Progenitor cell of endocrine pancreas (in vitro differentiated cells): Measurements from ENCODE around the gene GTSE1. TPM values are rescaled to one million over a fixed set of nuclear protein-coding genes. Genes with fewer than 3 reads are reported as not detected.

Experiments
- DNase-seq: peaks from one replicate; pipeline ENCODE4 v3.0.0; 2021; ENCODE audit warnings: low spot score; ENCODE audit not compliant: unreplicated experiment
- H3K27ac Mint-ChIP-seq: 2 replicates; pipeline ENCODE4 v1.8.0; 2021; ENCODE audit warnings: mild to moderate bottlenecking, moderate library complexity, mixed read lengths
- H3K27me3 Mint-ChIP-seq: 2 replicates; pipeline ENCODE4 v1.8.0; 2021; ENCODE audit warnings: mixed read lengths
- H3K36me3 Mint-ChIP-seq: 2 replicates; pipeline ENCODE4 v1.8.0; 2022; ENCODE audit warnings: mixed read lengths; ENCODE audit not compliant: insufficient read depth
- H3K4me1 Mint-ChIP-seq: 2 replicates; pipeline ENCODE4 v1.8.0; 2021; ENCODE audit warnings: low read depth, mixed read lengths
- H3K4me3 Mint-ChIP-seq: 2 replicates; pipeline ENCODE4 v1.8.0; 2021; ENCODE audit warnings: low read depth, mild to moderate bottlenecking, moderate library complexity, mixed read lengths
- H3K9me3 Mint-ChIP-seq: 2 replicates; pipeline ENCODE4 v1.8.0; 2021; ENCODE audit warnings: low read depth, mixed read lengths
- total RNA-seq: library from RNA; stranded (reverse); gene quantifications from 2 replicates; pipeline ENCODE4 v1.2.1, GENCODE V29; 2021
- TF ChIP-seq, protein P1 (sequence below): fragments of 200-600 bp; sonication (generic); IDR thresholded peaks from one replicate; pipeline ENCODE4 v1.5.0; 2021; ENCODE audit warnings: antibody characterized with exemption, mild to moderate bottlenecking; ENCODE audit not compliant: unreplicated experiment

GTSE1 gene
- total RNA-seq, 1 donor from 2014 or later: 25.1 TPM

DNA sequence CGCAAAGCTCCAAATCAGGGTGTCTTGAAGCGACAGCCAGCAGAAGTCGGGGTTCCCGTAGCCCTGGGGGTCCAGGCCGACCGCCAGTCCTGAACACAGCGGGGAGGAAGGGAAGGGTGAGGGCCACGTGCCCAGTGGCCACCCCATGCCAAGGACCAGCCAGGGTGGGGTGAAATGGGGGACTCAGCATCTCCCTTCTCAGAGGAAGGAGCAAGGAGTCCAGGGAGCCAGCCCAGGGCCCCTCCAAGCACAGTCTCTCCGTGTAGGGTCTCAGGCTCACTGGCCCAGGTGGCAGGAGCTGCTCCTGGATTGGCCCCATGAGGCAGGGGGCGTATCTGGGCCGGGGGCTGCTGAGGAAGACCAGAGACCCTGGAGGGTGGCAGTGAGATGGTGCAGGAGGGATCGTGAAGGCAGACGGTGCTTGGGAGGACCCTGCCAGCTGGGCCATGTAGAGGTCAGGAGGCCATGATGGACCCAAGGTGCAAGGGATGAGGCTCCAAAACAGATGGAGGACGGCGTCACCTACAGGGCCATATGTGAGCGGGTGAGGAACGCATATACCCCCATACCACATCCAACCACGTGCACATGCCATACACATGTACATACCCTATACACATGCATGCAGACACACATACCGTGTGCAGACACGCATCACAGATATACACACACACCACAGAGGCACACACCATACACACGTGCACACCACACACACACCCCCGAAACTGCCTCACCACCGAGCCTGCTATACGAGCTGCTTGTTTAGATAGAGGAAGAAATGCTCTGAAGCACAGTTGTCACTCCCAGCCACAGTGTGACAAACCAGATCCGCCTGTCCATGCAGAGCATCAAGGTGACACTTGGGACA is 73.3 kb downstream of the GTSE1 start:
- TF ChIP-seq, protein P1, sequence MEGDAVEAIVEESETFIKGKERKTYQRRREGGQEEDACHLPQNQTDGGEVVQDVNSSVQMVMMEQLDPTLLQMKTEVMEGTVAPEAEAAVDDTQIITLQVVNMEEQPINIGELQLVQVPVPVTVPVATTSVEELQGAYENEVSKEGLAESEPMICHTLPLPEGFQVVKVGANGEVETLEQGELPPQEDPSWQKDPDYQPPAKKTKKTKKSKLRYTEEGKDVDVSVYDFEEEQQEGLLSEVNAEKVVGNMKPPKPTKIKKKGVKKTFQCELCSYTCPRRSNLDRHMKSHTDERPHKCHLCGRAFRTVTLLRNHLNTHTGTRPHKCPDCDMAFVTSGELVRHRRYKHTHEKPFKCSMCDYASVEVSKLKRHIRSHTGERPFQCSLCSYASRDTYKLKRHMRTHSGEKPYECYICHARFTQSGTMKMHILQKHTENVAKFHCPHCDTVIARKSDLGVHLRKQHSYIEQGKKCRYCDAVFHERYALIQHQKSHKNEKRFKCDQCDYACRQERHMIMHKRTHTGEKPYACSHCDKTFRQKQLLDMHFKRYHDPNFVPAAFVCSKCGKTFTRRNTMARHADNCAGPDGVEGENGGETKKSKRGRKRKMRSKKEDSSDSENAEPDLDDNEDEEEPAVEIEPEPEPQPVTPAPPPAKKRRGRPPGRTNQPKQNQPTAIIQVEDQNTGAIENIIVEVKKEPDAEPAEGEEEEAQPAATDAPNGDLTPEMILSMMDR: no peak
- no peaks in the 10 kb centered on the region for H3K27me3 Mint-ChIP-seq
- no peaks in the 10 kb centered on the region for H3K9me3 Mint-ChIP-seq
- H3K4me1 Mint-ChIP-seq: peaks cover 11% of the 10 kb centered on the region
- no peak overlapping the region for H3K4me3 Mint-ChIP-seq
- no peak overlapping the region for H3K27ac Mint-ChIP-seq
- DNase-seq: no peak
- peaks cover 3% of the 10 kb centered on the region for H3K36me3 Mint-ChIP-seq

DNA sequence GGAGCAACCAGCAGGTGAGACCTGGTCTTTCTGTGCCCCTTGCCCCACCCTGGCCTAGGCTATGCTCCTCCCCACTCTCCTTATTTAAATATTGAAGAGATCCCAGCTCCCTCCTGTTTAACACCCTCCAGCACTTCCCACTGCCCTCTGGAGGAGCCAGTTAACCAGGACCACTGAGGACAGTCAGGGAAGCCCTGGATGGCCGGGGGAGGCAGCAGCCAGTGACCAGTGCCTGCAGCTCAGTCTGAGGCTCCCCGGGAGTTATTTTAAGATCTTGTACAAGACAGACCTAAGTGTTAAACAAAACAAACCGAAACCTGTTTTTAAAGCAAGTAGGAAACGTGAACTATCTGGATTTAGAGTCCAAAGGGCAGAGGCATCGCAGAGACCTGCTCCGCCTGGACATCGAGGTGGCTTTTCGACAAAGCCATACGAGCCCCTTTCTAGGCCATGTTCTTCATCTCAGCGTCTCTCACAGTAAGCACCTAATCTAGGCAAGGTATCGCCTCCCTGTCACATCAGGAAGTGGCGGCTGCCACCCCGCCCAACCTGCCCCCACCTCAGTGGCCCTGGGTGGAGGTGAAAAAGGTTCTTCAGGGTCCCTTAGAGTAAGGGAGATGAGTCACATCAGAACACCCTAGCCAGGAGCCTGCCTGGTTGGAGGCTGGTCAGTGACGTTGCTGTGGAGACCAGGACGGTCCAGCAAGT is 74.1 kb downstream of the GTSE1 start:
- TF ChIP-seq, protein P1: no peak
- Mint-ChIP-seq H3K9me3 (peaks cover under 1% of the 10 kb centered on the region), H3K4me1 (peaks cover 11% of the 10 kb centered on the region), H3K36me3 (peaks cover 9% of the 10 kb centered on the region), H3K27me3 (no peaks in the 10 kb centered on the region), H3K27ac (peak overlapping the region; percentile 78), H3K4me3 (no peak overlapping the region)
- DNase-seq: no peak

DNA sequence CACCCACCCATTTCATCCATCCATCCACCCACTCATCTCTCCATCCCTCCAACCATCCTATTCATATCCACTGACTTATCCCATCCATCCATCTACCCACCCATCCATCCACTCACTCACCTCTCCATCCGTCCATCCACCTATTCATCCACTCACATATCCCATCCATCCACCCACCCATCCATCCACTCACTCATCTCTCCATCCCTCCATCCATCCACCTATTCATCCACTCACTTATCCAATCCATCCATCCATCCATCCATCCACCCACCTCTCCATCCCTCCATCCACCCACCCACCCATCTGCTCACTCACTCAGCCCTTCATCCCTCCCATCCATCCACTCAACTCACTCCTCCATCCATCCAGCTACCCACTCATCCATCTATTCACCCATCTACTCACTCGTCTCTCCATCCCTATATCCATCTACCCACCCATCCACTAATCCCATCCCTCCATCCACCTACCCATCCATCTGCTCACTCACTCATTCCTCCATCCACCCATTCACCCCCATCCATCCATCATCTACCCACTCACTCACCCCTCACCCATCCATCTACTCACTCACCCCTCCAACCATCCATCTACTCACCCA is 75.1 kb downstream of the GTSE1 start:
- no peak overlapping the region for H3K4me3 Mint-ChIP-seq

DNA sequence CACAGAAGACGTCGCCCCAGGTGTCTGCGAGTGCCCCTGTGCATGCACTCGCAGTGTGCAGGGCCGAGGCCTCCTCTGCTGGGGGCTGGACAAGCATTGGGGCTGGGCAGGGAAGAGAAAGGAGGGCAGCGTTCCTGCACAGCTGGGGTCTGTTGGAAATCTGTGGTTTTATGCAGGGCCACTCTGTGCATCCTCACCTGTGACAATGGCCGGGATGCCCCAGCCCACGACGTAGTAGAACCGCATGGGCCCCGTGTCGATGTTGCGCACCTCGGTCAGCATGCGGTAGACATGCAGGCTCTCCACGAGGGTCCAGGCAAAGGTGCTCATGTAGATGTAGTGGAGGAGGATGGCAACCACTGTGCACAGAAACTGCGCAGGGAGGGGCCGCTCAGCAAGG is 76.0 kb downstream of the GTSE1 start:
- Mint-ChIP-seq H3K27ac (peak overlapping the region; percentile 79), H3K36me3 (peaks cover 16% of the 10 kb centered on the region), H3K27me3 (no peaks in the 10 kb centered on the region), H3K9me3 (peaks cover 4% of the 10 kb centered on the region), H3K4me3 (no peak overlapping the region), H3K4me1 (peaks cover 23% of the 10 kb centered on the region)
- no peak for DNase-seq
- TF ChIP-seq, protein P1: no peak

More for the DNA sequence above, 75.1 kb downstream of the GTSE1 start:
- no peak for DNase-seq
- Mint-ChIP-seq H3K27ac (no peak overlapping the region), H3K4me1 (peaks cover 15% of the 10 kb centered on the region), H3K27me3 (no peaks in the 10 kb centered on the region), H3K9me3 (peaks cover 4% of the 10 kb centered on the region), H3K36me3 (peaks cover 14% of the 10 kb centered on the region)
- TF ChIP-seq, protein P1: no peak

DNA sequence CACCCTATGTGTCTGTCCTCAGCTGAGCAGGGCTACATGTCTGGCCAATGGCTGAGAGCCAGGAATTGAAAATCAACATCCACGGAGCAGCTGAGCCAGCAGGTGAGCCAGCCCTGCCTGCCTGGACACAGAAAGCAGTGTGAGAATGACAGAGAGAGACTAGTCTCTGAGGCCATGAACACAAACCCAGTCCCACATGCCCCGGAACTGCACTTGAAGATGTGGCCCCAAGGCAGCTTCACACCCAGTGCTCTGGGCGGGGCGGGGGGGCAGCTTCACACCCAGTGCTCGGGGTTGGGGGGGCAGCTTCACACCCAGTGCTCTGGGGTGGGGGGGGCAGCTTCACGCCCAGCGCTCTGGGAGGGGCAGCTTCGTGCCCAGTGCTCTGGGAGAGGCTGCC is 76.5 kb downstream of the GTSE1 start:
- Mint-ChIP-seq H3K4me3 (no peak overlapping the region), H3K9me3 (peaks cover 4% of the 10 kb centered on the region), H3K27me3 (no peaks in the 10 kb centered on the region), H3K36me3 (peaks cover 16% of the 10 kb centered on the region), H3K27ac (peak overlapping the region; percentile 79), H3K4me1 (peaks cover 26% of the 10 kb centered on the region)
- TF ChIP-seq, protein P1: no peak
- no peak for DNase-seq
